Left cardiac atrium (tissue), 4 donors: ENCODE results near the gene SH3YL1. TPM values are rescaled to one million over a fixed set of nuclear protein-coding genes. Genes with fewer than 3 reads are reported as not detected.

ENCODE experiments used
- ATAC-seq, 2 donors: fragments of 200-7000 bp; cut with Tn5 transposase; one replicate each; pipeline ENCODE4 v1.9.1; 2020; ENCODE audit warnings: mild to moderate bottlenecking in 2 of 2, moderate library complexity in 2 of 2
- DNase-seq: peaks from one replicate; pipeline ENCODE4 v3.0.0-alpha.2; 2020
- intact Hi-C, 2 donors: fragments of 100-400 bp; cut with DNase I; formaldehyde crosslinking; loops; one replicate each; pipeline versions ENCODE4 v1.14.1 to v1.15.1; 2022 to 2023
- total RNA-seq, 2 donors: library from RNA; stranded (reverse); fragmentation: NEBNext Ultra II Directional; extraction: Animal tissue kit (Norgen Biotek cat#: 25700); gene quantifications; one replicate each; pipeline ENCODE4 v1.2.1, GENCODE V29; 2021
- donor health status: DM: no; HTN: yes; CAD: no.
- donor health status: DM: no; HTN: yes; CAD: no; lungs with severe emphysema.
- donor health status: DM: yes; HTN: yes; CAD: no.
- donor health status: Dilated cardiomyopathy.

SH3YL1 gene
- total RNA-seq, 2 donors from 2014 or later: 13.8 to 14.0 TPM

DNA sequence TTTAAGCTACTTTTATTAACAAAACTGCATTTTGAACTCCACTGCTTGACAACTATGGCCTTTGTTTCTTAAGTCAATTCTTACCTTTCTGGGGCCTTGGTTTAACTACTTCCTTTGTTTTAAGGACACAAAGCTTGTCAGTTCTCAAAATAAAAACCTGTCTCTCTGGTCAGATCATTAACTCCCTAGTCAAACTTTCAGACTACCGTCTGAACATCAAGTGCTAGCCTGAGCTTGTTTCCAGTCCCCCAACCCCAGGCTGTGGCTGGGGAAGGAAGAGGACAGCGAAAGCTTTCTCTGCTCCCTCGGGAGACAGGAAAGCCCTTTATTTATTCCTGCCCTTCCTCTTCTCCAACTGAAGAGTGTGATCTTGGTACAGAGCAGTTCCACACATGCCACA is 1.7 kb downstream of the SH3YL1 start:
- intact Hi-C loops: no loop called here
- ATAC-seq (no peak), DNase-seq (no peak)

DNA sequence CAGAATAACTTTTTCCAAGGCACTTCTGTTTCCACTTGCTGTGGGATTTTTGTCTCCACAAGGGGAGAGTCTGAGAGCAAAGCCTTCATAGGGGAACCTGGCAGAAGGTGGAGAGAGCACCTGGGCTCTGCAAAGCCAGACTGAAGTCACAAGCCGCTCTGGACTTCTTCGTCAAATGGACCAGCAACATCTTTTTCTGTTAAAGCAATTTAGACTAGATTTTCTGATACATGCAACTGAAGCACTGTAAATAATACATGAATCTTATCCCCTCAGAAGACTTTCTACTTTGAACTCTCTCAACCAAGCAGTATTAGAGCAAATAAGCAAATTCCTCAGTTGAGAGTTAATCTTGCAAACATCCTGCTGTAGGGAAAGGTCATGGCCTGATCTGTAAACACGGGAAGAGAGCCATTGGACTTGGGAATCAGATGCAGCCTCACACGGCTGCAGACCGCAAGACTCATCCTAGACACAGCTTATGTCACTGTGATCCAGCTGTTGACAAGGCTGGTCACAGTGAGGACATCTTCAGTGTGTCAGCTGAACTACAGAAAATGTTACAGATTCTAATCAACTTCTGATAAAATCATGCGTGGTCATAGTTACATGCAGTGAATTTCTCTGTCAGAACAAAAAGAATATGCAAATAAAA is 3.2 kb downstream of the SH3YL1 start:
- ATAC-seq (no peak), DNase-seq (no peak)
- intact Hi-C loops: no loop called here

- intact Hi-C loops: no loop called here
- DNase-seq (no peak), ATAC-seq (no peak)
Measured at GRCh38 chr2:259789-260331, 4.0 kb downstream of the SH3YL1 start.

- no peak for DNase-seq
- ATAC-seq: no peak
- intact Hi-C loops: no loop called here
Measured at GRCh38 chr2:258933-259332, 4.9 kb downstream of the SH3YL1 start.

DNA sequence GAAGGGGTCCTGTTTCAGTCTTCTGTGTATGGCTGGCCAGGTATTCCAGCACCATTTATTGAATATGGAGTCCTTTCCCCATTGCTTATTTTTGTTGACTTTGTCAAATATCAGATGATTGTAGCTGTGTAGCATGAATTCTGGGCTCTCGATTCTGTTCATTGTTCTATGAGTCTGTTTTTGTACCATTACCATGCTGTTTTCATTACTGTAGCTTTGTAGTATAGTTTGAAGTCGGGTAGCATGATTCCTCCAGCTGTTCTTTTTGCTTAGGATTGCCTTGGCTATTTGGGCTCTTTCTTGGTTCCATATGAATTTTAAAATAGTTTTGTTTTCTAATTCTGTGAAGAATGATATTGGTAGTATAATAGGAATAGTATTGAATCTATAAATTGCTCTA is 6.0 kb downstream of the SH3YL1 start:
- no peak for ATAC-seq
- intact Hi-C loops: no loop called here
- DNase-seq: no peak

GRCh38 chr2:257429-257828 is 6.4 kb downstream of the SH3YL1 start:
- ATAC-seq: no peak
- no peak for DNase-seq
- intact Hi-C loops: no loop called here

DNA sequence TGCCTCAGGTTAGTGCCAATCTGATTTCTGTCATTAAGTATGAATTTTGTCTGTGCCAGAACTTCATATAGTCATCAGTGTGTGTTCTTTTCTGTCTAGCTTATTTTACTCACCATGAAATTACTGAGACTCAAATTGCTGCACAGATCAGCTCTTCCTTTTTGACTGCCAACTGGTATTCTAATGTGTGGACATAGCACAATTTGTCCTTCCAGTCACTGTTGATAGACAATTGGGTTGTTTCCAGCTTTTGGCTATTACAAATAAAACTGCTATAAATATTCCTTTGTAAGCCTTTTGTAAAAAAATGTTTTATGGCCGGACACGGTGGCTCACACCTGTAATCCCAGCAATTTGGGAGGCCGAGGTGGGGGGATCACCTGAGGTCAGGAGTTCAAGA is 7.7 kb downstream of the SH3YL1 start:
- intact Hi-C loops: no loop called here
- no peak for DNase-seq
- ATAC-seq: no peak

DNA sequence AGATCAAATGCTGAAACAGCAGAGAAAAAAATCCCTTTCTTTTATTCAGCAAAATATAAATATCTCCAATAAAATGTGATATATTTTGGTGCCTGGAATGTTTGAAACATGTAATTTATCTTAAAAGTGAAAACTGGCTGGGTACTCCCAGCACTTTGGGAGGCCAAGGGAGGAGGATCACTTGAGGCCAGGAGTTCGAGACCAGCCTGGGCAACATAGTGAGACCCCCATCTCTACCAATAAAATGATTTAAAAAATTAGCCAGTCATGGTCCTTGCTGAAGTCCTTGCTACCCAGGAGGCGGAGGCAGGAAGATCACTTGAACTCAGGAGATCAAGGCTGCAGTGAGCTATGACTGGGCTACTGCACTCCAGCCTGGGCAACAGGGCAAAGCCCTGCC is 8.6 kb downstream of the SH3YL1 start:
- intact Hi-C loops: no loop called here
- DNase-seq: no peak

GRCh38 chr2:254241-254640 is 9.6 kb downstream of the SH3YL1 start:
- intact Hi-C loops: no loop called here
- DNase-seq (no peak), ATAC-seq (no peak)

More for the DNA sequence above, 8.6 kb downstream of the SH3YL1 start:
- ATAC-seq: no peak

DNA sequence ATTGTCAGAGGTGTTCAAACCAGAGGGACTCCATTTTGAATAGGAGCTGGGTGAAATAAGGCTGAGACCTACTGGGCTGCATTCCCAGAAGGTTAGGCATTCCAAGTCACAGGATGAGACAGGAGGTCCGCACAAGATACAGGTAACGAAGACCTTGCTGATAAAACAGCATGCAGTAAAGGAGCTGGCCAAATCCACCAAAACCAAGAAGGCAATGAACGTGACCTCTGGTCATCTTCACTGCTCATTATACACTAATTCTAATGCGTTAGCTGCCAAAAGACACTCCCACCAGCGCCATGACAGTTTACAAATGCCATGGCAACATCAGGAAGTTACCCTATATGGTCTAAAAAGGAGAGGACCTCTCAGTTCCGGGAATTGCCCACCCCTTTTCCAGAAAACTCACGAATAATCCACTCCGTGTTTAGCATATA is 10.6 kb downstream of the SH3YL1 start:
- ATAC-seq: no peak
- intact Hi-C loops: no loop called here
- no peak for DNase-seq

GRCh38 chr2:252001-252602 is 11.7 kb downstream of the SH3YL1 start:
- intact Hi-C loops: no loop called here
- no peak for ATAC-seq
- DNase-seq: no peak

GRCh38 chr2:249538-250042 is 14.2 kb downstream of the SH3YL1 start:
- ATAC-seq (no peak), DNase-seq (no peak)
- intact Hi-C loops: loop anchor here in 1 of 2 donors (5.0 kb wide), 2 partner anchors 43 to 388 kb away; no protein-coding TSS in a partner anchor

- DNase-seq (no peak), ATAC-seq (no peak)
- intact Hi-C loops: loop anchor here in 1 of 2 donors (5.0 kb wide), 2 partner anchors 44 to 389 kb away; no protein-coding TSS in a partner anchor
Measured at GRCh38 chr2:248724-249123, 15.1 kb downstream of the SH3YL1 start.

GRCh38 chr2:246489-247144 is 17.2 kb downstream of the SH3YL1 start:
- intact Hi-C loops: loop anchor here in 1 of 2 donors (5.0 kb wide), 2 partner anchors 46 to 391 kb away; no protein-coding TSS in a partner anchor
- no peak for ATAC-seq
- no peak for DNase-seq

DNA sequence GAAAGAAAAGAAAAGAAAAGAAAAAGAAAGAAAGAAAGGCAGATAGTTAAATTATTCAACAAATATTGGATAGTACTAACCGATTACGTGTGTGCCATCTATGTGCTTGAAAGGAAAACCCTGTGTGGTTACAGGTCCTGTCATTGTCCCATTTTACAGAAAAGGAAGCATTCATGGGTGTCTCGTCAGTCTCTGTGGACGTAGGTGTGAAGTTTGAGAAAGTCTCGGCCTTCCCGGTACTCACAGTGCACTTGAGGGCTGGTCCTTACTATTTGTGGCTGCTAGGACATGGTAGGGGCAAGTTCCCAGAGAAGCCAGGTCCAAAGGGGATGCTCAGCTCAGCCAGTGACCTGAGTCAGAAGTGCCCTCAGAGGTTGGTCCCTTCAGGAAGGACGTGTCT is 19.3 kb downstream of the SH3YL1 start:
- ATAC-seq: no peak

DNA sequence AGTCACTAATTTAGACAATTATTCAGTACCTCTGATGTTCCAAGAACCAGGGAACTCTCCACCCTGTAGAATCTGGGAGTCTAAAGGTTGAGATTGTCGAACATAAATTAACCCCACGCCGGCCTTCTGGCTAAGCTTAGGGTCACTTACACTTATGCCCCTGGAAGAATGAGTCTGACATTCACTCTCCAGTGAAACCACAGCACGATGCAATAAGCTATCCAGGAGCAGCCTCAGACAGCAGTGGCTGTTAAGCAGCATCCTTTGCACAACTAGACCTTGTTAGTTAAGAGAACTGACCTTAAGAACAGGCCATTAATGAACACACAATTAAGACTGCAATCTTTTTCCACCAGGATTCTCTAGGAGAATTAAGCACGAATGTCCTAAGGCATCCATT is 25.0 kb downstream of the SH3YL1 start:
- ATAC-seq: no peak
- no peak for DNase-seq
- intact Hi-C loops: no loop called here

More for the DNA sequence above, 19.3 kb downstream of the SH3YL1 start:
- no peak for DNase-seq
- intact Hi-C loops: no loop called here

DNA sequence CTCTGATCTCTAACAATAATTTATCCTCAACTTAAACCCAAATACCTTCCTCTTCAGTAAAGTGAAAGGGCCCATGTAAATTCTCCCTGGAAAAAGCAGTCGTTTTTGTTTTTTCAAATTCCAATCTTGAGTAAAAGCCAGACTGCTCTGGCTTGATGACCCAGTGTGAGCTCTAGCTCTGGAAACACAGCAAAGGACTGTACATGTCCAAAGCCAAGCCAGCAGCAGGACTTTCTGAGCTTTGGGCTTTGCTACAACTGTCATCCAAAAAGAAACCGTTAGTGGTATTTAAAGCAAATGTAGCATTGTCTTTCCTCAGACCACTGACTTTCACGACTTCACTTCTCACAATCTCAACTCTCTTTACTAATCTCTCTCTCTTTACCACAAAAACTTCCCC is 25.4 kb downstream of the SH3YL1 start:
- DNase-seq (no peak), ATAC-seq (no peak)
- intact Hi-C loops: no loop called here

GRCh38 chr2:237878-238277 is 26.0 kb downstream of the SH3YL1 start:
- DNase-seq (no peak), ATAC-seq (no peak)
- intact Hi-C loops: no loop called here

DNA sequence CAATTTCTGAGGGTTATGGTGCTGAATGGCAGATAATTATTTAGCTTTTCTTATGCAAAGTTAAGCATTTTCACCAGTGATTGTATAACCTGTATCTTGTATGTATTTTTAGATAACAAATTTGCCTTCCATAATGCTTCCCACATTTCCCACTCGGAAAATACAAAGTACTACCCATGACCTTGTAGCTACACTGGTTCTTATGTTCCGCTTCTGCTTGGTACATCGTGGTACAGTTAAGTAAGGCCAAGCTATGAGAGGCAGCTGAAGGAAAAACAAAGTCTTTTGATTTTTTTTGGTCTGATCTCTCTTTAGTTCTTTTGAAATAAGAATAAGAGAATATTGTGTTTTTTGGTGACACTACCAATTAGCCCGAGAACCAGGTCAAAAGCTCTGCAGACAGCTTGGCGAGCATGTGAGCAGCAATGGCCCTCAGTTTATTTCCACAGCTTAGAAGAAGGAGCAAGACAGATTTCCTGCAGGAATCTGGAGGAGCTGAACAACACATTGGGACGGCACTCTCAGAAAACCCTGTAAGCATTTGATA is 26.8 kb downstream of the SH3YL1 start:
- DNase-seq (no peak), ATAC-seq (no peak)
- intact Hi-C loops: no loop called here

GRCh38 chr2:234421-234820 is 29.4 kb downstream of the SH3YL1 start:
- no peak for ATAC-seq
- intact Hi-C loops: no loop called here
- DNase-seq: no peak
